H9 (cell line): ENCODE results near the gene RFPL1. TPM values are rescaled to one million over a fixed set of nuclear protein-coding genes. Genes with fewer than 3 reads are reported as not detected.

Experiments used
- DNase-seq: peaks from one replicate; pipeline ENCODE4 v3.0.0-alpha.2; 2017
- H2AFZ ChIP-seq: one replicate; pipeline ENCODE4 v1.6.1; 2013; ENCODE audit warnings: mild to moderate bottlenecking, low read length, control low read depth, moderate library complexity
- H2AK5ac ChIP-seq: 2 replicates; pipeline ENCODE4 v1.6.1; 2013; ENCODE audit warnings: low read length, control low read depth, mixed read lengths; ENCODE audit not compliant: insufficient read length
- H2BK120ac ChIP-seq: one replicate; pipeline ENCODE4 v1.6.1; 2013; ENCODE audit warnings: low read depth, mild to moderate bottlenecking, low read length, control low read depth, inconsistent platforms; ENCODE audit not compliant: poor library complexity, severe bottlenecking
- H2BK12ac ChIP-seq: 2 replicates; pipeline ENCODE4 v1.6.1; 2013; ENCODE audit warnings: low read length, control low read depth, mixed read lengths, low read depth; ENCODE audit not compliant: insufficient read length
- H2BK15ac ChIP-seq: 2 replicates; pipeline ENCODE4 v1.6.1; 2013; ENCODE audit warnings: low read depth, low read length, control low read depth
- H2BK20ac ChIP-seq: one replicate; pipeline ENCODE4 v1.6.1; 2013; ENCODE audit warnings: low read depth, mild to moderate bottlenecking, low read length, control low read depth, inconsistent platforms; ENCODE audit not compliant: poor library complexity, severe bottlenecking
- H2BK5ac ChIP-seq: 2 replicates; pipeline ENCODE4 v1.6.1; 2013; ENCODE audit warnings: low read length, control low read depth, mixed read lengths; ENCODE audit not compliant: insufficient read length
- H3K14ac ChIP-seq: 2 replicates; pipeline ENCODE4 v1.6.1; 2013; ENCODE audit warnings: low read length, control low read depth; ENCODE audit not compliant: insufficient read depth
- H3K18ac ChIP-seq: 2 replicates; pipeline ENCODE4 v1.6.1; 2013; ENCODE audit warnings: low read depth, mild to moderate bottlenecking, mixed read lengths, low read length, control low read depth; ENCODE audit not compliant: insufficient read length
- H3K23ac ChIP-seq: 2 replicates; pipeline ENCODE4 v1.6.1; 2013; ENCODE audit warnings: low read length, control low read depth, mixed read lengths, low read depth; ENCODE audit not compliant: insufficient read length
- H3K23me2 ChIP-seq: 2 replicates; pipeline ENCODE4 v1.6.1; 2013; ENCODE audit warnings: low read depth, mild to moderate bottlenecking, mixed read lengths, low read length, control low read depth; ENCODE audit not compliant: insufficient read length, poor library complexity, severe bottlenecking
- H3K27ac ChIP-seq: 2 replicates; pipeline ENCODE4 v1.5.1; 2013; ENCODE audit warnings: low read length, control low read depth, mixed read lengths, low read depth; ENCODE audit not compliant: insufficient read length
- H3K27me3 ChIP-seq: 2 replicates; pipeline ENCODE4 v1.6.1; 2013; ENCODE audit warnings: low read length, control low read depth, inconsistent platforms; ENCODE audit not compliant: insufficient read depth
- H3K4ac ChIP-seq: 2 replicates; pipeline ENCODE4 v1.6.1; 2013; ENCODE audit warnings: low read depth, mild to moderate bottlenecking, control low read depth, inconsistent platforms, low read length, moderate library complexity
- H3K4me1 ChIP-seq: 2 replicates; pipeline ENCODE4 v1.6.1; 2013; ENCODE audit warnings: low read length, control low read depth, inconsistent platforms; ENCODE audit not compliant: insufficient read depth
- H3K4me2 ChIP-seq: 2 replicates; pipeline ENCODE4 v1.6.1; 2013; ENCODE audit warnings: low read length, control low read depth, mixed read lengths; ENCODE audit not compliant: insufficient read length, insufficient read depth
- H3K56ac ChIP-seq: 2 replicates; pipeline ENCODE4 v1.6.1; 2013; ENCODE audit warnings: low read depth, mild to moderate bottlenecking, mixed read lengths, low read length, control low read depth; ENCODE audit not compliant: insufficient read length
- H3K79me1 ChIP-seq: 2 replicates; pipeline ENCODE4 v1.6.1; 2013; ENCODE audit warnings: low read depth, mild to moderate bottlenecking, moderate library complexity, low read length, control low read depth, inconsistent platforms; ENCODE audit not compliant: insufficient read depth, poor library complexity, severe bottlenecking
- H3K79me2 ChIP-seq: 2 replicates; pipeline ENCODE4 v1.6.1; 2013; ENCODE audit warnings: low read length, control low read depth, inconsistent platforms; ENCODE audit not compliant: insufficient read depth
- H3K9ac ChIP-seq: 2 replicates; pipeline ENCODE4 v1.6.1; 2013; ENCODE audit warnings: low read length, control low read depth, mixed read lengths; ENCODE audit not compliant: insufficient read length; ENCODE audit errors: extremely low read depth
- H3K9me3 ChIP-seq: one replicate; pipeline ENCODE4 v1.6.1; 2013; ENCODE audit warnings: low read depth, low read length, inconsistent platforms; ENCODE audit not compliant: control insufficient read depth
- H3T11ph ChIP-seq: one replicate; pipeline ENCODE4 v1.6.1; 2013; ENCODE audit warnings: mild to moderate bottlenecking, low read length, control low read depth, inconsistent platforms
- H4K20me1 ChIP-seq: one replicate; pipeline ENCODE4 v1.6.1; 2013; ENCODE audit not compliant: control insufficient read depth, insufficient read length, insufficient read depth
- H4K5ac ChIP-seq: 2 replicates; pipeline ENCODE4 v1.6.1; 2013; ENCODE audit warnings: low read depth, mild to moderate bottlenecking, mixed read lengths, low read length, control low read depth; ENCODE audit not compliant: insufficient read length
- H4K8ac ChIP-seq: replicated peaks from 2 replicates; pipeline ENCODE4 v1.6.1; 2013; ENCODE audit warnings: low read length, control low read depth, mixed read lengths, low read depth; ENCODE audit not compliant: insufficient read length
- H4K91ac ChIP-seq: 2 replicates; pipeline ENCODE4 v1.6.1; 2013; ENCODE audit warnings: low read depth, mild to moderate bottlenecking, moderate library complexity, mixed read lengths, low read length, control low read depth; ENCODE audit not compliant: insufficient read length
- H3K27ac Mint-ChIP-seq, 3 experiments: 2 replicates in 2 of 3; 3 replicates in 1 of 3; pipeline ENCODE4 v1.8.0; 2020 to 2021; ENCODE audit warnings: mixed read lengths in 3 of 3, mild to moderate bottlenecking in 1 of 3, moderate library complexity in 1 of 3
- H3K27me3 Mint-ChIP-seq: 2 replicates; pipeline ENCODE4 v1.8.0; 2021; ENCODE audit warnings: low read depth, mild to moderate bottlenecking, moderate library complexity, mixed read lengths
- H3K36me3 Mint-ChIP-seq, 3 experiments: 2 replicates in 2 of 3; 3 replicates in 1 of 3; pipeline ENCODE4 v1.8.0; 2020 to 2021; ENCODE audit warnings: low read depth in 3 of 3, mixed read lengths in 3 of 3; ENCODE audit not compliant: insufficient read depth in 1 of 3
- H3K4me1 Mint-ChIP-seq, 2 experiments: 2 replicates each; pipeline ENCODE4 v1.8.0; 2020; ENCODE audit warnings: mixed read lengths in 2 of 2
- H3K4me3 Mint-ChIP-seq, 2 experiments: 2 replicates in 1 of 2; 3 replicates in 1 of 2; pipeline ENCODE4 v1.8.0; 2020 to 2021; ENCODE audit warnings: mild to moderate bottlenecking in 2 of 2, mixed read lengths in 2 of 2, moderate library complexity in 1 of 2
- H3K9me3 Mint-ChIP-seq, 2 experiments: 2 replicates in 1 of 2; 3 replicates in 1 of 2; pipeline ENCODE4 v1.8.0; 2020; ENCODE audit warnings: mild to moderate bottlenecking in 2 of 2, mixed read lengths in 2 of 2, moderate library complexity in 1 of 2
- WGBS: extraction: QIAGEN DNeasy Blood & Tissue Kit; methylation state at CpG from one replicate; pipeline ENCODE4 v1.1.7; 2013; ENCODE audit warnings: missing lambda C conversion rate, low lambda C conversion rate, mixed read lengths; ENCODE audit not compliant: insufficient read length; ENCODE audit errors: extremely low coverage; 5-methylcytosine and 5-hydroxymethylcytosine counted together
- total RNA-seq: library from RNA; stranded (reverse); gene quantifications from 2 replicates; pipeline ENCODE4 v1.2.1, GENCODE V29; 2021
- TF ChIP-seq, protein P1 (sequence below): fragments of 200-600 bp; sonication (generic); conservative IDR thresholded peaks from 3 replicates; pipeline ENCODE4 v1.8.0; 2021; ENCODE audit warnings: antibody characterized with exemption, mild to moderate bottlenecking

Gene RFPL1
- total RNA-seq, 1 experiment from 2014 or later, result not detected

DNA sequence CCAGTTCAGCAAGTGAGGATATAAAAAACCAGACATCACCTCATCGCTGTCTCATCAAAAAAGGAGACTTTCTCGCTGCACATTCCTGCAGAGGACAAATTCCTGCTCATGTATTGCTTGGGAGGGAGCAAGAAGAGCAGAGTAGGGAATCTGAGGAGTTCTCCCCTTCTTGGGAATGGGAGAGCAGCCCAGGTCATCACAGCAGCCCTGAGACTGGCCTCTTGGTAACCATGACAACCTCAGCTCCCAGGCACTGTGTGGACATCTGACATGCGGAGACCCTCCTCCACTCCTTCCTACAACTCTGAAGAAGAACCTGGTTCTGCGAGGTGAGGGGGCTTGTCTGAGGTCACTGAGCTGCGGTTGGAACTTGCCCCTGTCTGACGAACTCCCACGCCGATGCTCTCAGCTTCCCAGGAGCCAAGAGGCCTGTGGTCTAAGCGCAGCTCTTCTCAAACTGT, 17.9 kb downstream of the RFPL1 start:
- no peaks in the 10 kb centered on the region for H3K36me3 Mint-ChIP-seq
- no peak overlapping the region for H3K27ac Mint-ChIP-seq
- H3K27me3 Mint-ChIP-seq, result no peaks in the 10 kb centered on the region
- H3K23me2 ChIP-seq, result no peaks in the 10 kb centered on the region
- no peak overlapping the region for H4K91ac ChIP-seq
- H3K4me3 Mint-ChIP-seq, result no peak overlapping the region
- H3K56ac ChIP-seq, result no peak overlapping the region
- no peak overlapping the region for H4K8ac ChIP-seq
- H3K9me3 ChIP-seq, result no peaks in the 10 kb centered on the region
- H2AK5ac ChIP-seq, result no peak overlapping the region
- no peak overlapping the region for H2BK12ac ChIP-seq
- H4K5ac ChIP-seq, result no peak overlapping the region
- no peaks in the 10 kb centered on the region for H3K27me3 ChIP-seq
- H2BK15ac ChIP-seq, result no peak overlapping the region
- no peak for DNase-seq
- no peak overlapping the region for H2BK5ac ChIP-seq
- no peak overlapping the region for H3K4ac ChIP-seq
- no peak overlapping the region for H3K23ac ChIP-seq
- H2AFZ ChIP-seq, result no peak overlapping the region
- H3K4me1 ChIP-seq, result no peaks in the 10 kb centered on the region; the same call in 1 of the 2 replicates
- no peak overlapping the region for H3K18ac ChIP-seq
- H2BK20ac ChIP-seq, result no peak overlapping the region
- H2BK120ac ChIP-seq, result no peak overlapping the region
- no peaks in the 10 kb centered on the region for H3K9me3 Mint-ChIP-seq
- TF ChIP-seq, protein P1, sequence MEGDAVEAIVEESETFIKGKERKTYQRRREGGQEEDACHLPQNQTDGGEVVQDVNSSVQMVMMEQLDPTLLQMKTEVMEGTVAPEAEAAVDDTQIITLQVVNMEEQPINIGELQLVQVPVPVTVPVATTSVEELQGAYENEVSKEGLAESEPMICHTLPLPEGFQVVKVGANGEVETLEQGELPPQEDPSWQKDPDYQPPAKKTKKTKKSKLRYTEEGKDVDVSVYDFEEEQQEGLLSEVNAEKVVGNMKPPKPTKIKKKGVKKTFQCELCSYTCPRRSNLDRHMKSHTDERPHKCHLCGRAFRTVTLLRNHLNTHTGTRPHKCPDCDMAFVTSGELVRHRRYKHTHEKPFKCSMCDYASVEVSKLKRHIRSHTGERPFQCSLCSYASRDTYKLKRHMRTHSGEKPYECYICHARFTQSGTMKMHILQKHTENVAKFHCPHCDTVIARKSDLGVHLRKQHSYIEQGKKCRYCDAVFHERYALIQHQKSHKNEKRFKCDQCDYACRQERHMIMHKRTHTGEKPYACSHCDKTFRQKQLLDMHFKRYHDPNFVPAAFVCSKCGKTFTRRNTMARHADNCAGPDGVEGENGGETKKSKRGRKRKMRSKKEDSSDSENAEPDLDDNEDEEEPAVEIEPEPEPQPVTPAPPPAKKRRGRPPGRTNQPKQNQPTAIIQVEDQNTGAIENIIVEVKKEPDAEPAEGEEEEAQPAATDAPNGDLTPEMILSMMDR, result no peak
- no peak overlapping the region for H3K14ac ChIP-seq
- no peaks in the 10 kb centered on the region for H3K79me1 ChIP-seq
- H4K20me1 ChIP-seq, result no peaks in the 10 kb centered on the region
- no peak overlapping the region for H3K9ac ChIP-seq
- H3K4me2 ChIP-seq, result no peak overlapping the region
- H3K4me1 Mint-ChIP-seq, result peaks cover 3 to 16% of the 10 kb centered on the region in 2 experiments; a peak in 3 of 4 replicates
- H3T11ph ChIP-seq, result no peak overlapping the region
- no peak overlapping the region for H3K27ac ChIP-seq
- H3K79me2 ChIP-seq, result no peaks in the 10 kb centered on the region
- no CpG with 5 or more reads among the region's 9 CpGs for WGBS
